ENCODE data around the gene RBM43. TPM values are rescaled to one million over a fixed set of nuclear protein-coding genes. Genes with fewer than 3 reads are reported as not detected.

RBM43 gene
- total RNA-seq, 4 donors from 2014 or later, result 0.51 to 1.9 (median 0.92) TPM

DNA sequence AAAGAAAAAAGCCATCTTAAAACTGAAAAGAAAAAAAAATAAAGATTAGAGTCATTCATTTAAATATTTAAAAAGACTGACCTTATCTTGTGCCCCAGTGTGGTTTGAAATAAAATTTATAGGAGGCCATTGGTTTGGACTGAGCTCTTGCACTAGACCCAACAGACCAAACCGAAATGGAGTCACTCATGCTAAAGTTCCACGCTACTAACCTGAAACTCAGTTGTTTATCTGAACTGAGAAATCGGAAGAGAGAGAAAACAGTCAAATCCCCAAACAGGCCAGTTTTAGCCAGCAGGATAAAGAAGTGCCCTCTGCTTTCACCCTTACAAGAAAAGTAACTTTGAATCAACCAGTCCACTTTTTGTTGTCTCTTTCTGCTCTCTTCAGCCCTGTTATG lies 18.2 kb downstream of the RBM43 start:
- Histone ChIP-seq H3K27me3 (no peaks in the 10 kb centered on the region), H3K36me3 (peaks cover 0 to 1% of the 10 kb centered on the region in 2 donors), H3K9me3 (peaks cover 0 to 7% (median 0%) of the 10 kb centered on the region in 3 donors), H3K27ac (no peak overlapping the region), H3K4me1 (no peaks in the 10 kb centered on the region), H3K4me3 (no peak overlapping the region)
- in situ Hi-C loops (cut with MboI; ENCODE audit: low sequenced_read_pairs in 4 of 4) (loop anchor here in 1 of 4 donors (10.0 kb wide), 1 partner anchor 1639 kb away; no protein-coding TSS in a partner anchor), intact Hi-C loops (cut with DNase I; ENCODE audit: low total_unique reads) (no loop called here)
- ATAC-seq, result no peak
- TF ChIP-seq POLR2A (IDR thresholded peaks at IDR 0.05) (no peak), CTCF (IDR thresholded peaks at IDR 0.05 in 4 of 5, conservative IDR thresholded peaks at IDR 0.05 in 1 of 5) (no peak)
- no peak for DNase-seq

DNA sequence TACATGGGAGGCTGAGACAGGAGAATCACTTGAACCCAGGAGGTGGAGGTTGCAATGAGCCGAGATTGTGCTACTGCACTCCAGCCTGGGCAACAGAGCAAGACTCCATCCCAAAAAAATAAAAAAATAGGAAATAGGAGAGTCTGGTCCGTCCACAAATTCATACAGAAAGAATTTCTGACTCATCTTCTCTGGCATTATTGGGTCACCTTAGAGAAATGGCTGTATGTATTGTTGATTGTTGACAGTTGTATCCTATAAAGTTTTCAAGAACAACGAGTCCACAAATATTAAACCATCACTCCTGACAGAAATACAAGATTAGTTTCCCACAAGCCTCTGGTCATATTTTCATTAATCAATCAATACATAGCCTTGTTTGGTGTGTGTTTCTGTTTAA lies 20.4 kb downstream of the RBM43 start:
- in situ Hi-C loops (cut with MboI; ENCODE audit: low sequenced_read_pairs in 4 of 4), result loop anchor here in 1 of 4 donors (10.0 kb wide), 1 partner anchor 1636 kb away; no protein-coding TSS in a partner anchor
- Histone ChIP-seq H3K27ac (no peak overlapping the region), H3K4me3 (no peak overlapping the region), H3K36me3 (no peaks in the 10 kb centered on the region), H3K27me3 (no peaks in the 10 kb centered on the region), H3K4me1 (no peaks in the 10 kb centered on the region), H3K9me3 (no peaks in the 10 kb centered on the region)
- DNase-seq, result no peak
- ATAC-seq, result no peak
- intact Hi-C loops (cut with DNase I; ENCODE audit: low total_unique reads), result no loop called here
- no peak for TF ChIP-seq CTCF (IDR thresholded peaks at IDR 0.05 in 4 of 5, conservative IDR thresholded peaks at IDR 0.05 in 1 of 5)
- TF ChIP-seq POLR2A (IDR thresholded peaks at IDR 0.05), result no peak

DNA sequence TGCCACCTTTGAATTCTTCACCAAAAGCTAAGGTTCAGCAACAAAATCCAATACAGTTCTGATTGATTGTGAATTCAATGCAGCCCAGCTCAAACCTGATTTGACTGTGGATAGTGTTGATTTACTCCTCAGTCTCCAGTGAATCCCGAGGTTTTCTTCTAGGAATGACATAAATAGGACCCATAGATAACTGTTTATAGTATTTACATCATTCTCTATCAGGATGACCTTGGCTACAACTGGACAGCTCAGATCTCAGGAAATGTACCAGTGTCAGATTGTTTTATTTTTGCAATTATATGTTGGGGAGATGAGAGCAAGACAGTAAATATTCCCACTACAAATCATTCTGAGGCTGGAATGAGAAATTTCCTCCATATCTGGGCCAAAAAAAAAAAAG lies 21.2 kb downstream of the RBM43 start:
- ATAC-seq, result no peak
- H3K4me1 ChIP-seq, result no peaks in the 10 kb centered on the region
- H3K27ac ChIP-seq, result no peak overlapping the region
- H3K27me3 ChIP-seq, result no peaks in the 10 kb centered on the region
- H3K9me3 ChIP-seq, result no peaks in the 10 kb centered on the region
- no peaks in the 10 kb centered on the region for H3K36me3 ChIP-seq
- H3K4me3 ChIP-seq, result no peak overlapping the region
- intact Hi-C loops (cut with DNase I; ENCODE audit: low total_unique reads) (no loop called here), in situ Hi-C loops (cut with MboI; ENCODE audit: low sequenced_read_pairs in 4 of 4) (loop anchor here in 1 of 4 donors (10.0 kb wide), 1 partner anchor 1636 kb away; no protein-coding TSS in a partner anchor)
- DNase-seq, result no peak
- TF ChIP-seq CTCF (IDR thresholded peaks at IDR 0.05 in 4 of 5, conservative IDR thresholded peaks at IDR 0.05 in 1 of 5) (no peak), POLR2A (IDR thresholded peaks at IDR 0.05) (no peak)

DNA sequence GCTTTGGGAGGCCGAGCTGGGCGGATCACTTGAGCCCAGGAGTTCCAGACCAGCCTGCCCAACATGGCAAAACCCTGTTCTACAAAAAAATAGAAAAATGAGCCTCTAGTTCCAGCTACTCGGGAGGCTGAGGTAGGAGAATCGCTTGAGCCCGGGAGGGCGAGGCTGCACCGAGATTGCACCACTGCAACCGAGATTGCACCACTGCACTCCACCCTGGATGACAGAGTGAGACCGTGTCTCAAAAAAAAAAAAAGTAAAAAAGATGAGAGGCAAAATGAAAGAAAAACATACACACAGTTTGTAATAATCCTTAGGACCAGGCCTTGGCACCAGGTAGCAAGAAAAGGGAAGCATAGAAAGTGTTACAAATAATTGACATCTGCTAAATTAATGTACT lies 22.0 kb downstream of the RBM43 start:
- TF ChIP-seq CTCF (IDR thresholded peaks at IDR 0.05 in 4 of 5, conservative IDR thresholded peaks at IDR 0.05 in 1 of 5) (no peak), POLR2A (IDR thresholded peaks at IDR 0.05) (no peak)
- in situ Hi-C loops (cut with MboI; ENCODE audit: low sequenced_read_pairs in 4 of 4) (loop anchor here (5.0 to 10.0 kb wide), 4 partner anchors 1635 to 1647 kb away; no protein-coding TSS in a partner anchor), intact Hi-C loops (cut with DNase I; ENCODE audit: low total_unique reads) (loop anchor here (2.0 to 10.0 kb wide), 2 partner anchors 755 to 1643 kb away; partner anchors contain the start of gene RND3)

More for the DNA sequence above, 22.0 kb downstream of the RBM43 start:
- Histone ChIP-seq H3K4me3 (no peak overlapping the region), H3K36me3 (no peaks in the 10 kb centered on the region), H3K9me3 (no peaks in the 10 kb centered on the region), H3K27ac (no peak overlapping the region), H3K27me3 (no peaks in the 10 kb centered on the region), H3K4me1 (no peaks in the 10 kb centered on the region)
- DNase-seq, result no peak
- no peak for ATAC-seq
